SU-DHL-6 (cell line): ENCODE data around the gene SYNPR.

ENCODE experiments used
- EZH2phosphoT487 ChIP-seq: fragments of 200-600 bp; sonication (generic), shearing (Covaris generic); conservative IDR thresholded peaks from 2 replicates; pipeline ENCODE4 v1.6.1; 2018; ENCODE audit warnings: mild to moderate bottlenecking, antibody characterized with exemption, low read length, moderate library complexity, mixed read lengths
- TF ChIP-seq, protein P1 (sequence below): fragments of 200-600 bp; sonication (generic); IDR thresholded peaks from one replicate; pipeline ENCODE4 v1.5.1; 2017; ENCODE audit warnings: antibody characterized with exemption, mild to moderate bottlenecking, low read length, moderate library complexity; ENCODE audit not compliant: insufficient read depth, poor library complexity, severe bottlenecking

DNA sequence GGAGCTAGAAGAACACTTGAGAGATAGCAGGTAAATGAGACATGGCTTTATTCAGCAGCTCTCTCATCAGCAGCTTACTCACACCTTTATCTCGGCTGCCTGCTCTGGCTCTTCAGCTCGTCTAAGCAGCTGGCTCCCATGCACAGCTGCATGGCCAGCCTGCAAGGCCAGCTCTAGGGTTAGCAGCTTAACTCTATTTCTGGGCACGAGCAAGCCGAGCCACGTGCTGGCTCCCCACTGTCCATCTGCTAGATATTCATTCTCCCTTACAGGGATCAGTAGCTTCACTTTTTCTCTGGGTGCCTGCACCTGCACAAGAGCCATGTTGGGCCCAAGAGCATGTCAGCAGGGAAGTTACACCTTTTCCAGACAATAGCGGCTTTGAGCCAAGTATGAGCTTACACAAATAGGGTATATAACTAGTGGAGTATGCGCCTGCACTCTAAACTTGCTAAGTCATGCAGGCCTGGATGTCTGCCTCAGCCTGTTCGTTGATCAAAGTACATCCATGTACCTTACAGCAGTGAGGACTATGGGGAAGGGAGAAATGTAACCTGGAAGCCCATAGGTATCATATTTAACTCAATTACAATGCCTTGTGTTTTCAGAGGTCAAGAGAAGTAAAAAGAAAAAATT lies 199.5 kb downstream of the SYNPR start:
- TF ChIP-seq, protein P1, sequence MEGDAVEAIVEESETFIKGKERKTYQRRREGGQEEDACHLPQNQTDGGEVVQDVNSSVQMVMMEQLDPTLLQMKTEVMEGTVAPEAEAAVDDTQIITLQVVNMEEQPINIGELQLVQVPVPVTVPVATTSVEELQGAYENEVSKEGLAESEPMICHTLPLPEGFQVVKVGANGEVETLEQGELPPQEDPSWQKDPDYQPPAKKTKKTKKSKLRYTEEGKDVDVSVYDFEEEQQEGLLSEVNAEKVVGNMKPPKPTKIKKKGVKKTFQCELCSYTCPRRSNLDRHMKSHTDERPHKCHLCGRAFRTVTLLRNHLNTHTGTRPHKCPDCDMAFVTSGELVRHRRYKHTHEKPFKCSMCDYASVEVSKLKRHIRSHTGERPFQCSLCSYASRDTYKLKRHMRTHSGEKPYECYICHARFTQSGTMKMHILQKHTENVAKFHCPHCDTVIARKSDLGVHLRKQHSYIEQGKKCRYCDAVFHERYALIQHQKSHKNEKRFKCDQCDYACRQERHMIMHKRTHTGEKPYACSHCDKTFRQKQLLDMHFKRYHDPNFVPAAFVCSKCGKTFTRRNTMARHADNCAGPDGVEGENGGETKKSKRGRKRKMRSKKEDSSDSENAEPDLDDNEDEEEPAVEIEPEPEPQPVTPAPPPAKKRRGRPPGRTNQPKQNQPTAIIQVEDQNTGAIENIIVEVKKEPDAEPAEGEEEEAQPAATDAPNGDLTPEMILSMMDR = no peak
- no peak for TF ChIP-seq EZH2phosphoT487
